Keratinocyte (primary cell): ENCODE data around the gene SGSM1. TPM values are rescaled to one million over a fixed set of nuclear protein-coding genes. Genes with fewer than 3 reads are reported as not detected.

Experiments used
- DNase-seq: peaks from one replicate; pipeline ENCODE4 v3.0.0-alpha.2; 2011; ENCODE audit warnings: low read depth, missing footprints, low spot score
- FAIRE-seq: peaks from 2 replicates; lab custom pipeline; 2011; peaks lifted over from hg19 to GRCh38; lab: Jason Lieb, UNC
- H2AFZ ChIP-seq: 2 replicates; pipeline ENCODE4 v1.6.0; 2012; ENCODE audit warnings: low read length, control low read depth, inconsistent platforms; ENCODE audit not compliant: control insufficient read depth
- H3K27ac ChIP-seq: 2 replicates; pipeline ENCODE4 v1.5.1; 2011; ENCODE audit warnings: low read length; ENCODE audit not compliant: control insufficient read depth, insufficient read depth
- H3K27me3 ChIP-seq: 3 replicates; pipeline ENCODE4 v1.6.0; 2011; ENCODE audit warnings: low read length; ENCODE audit not compliant: control insufficient read depth, insufficient read depth; ENCODE audit errors: extremely low read depth
- H3K36me3 ChIP-seq, 2 experiments: 2 replicates in 1 of 2; 3 replicates in 1 of 2; pipeline ENCODE4 v1.5.1; 2011; ENCODE audit warnings: low read length in 2 of 2, mild to moderate bottlenecking in 1 of 2; ENCODE audit not compliant: control insufficient read depth in 2 of 2, insufficient read depth in 2 of 2; ENCODE audit errors: extremely low read depth in 1 of 2
- H3K4me1 ChIP-seq: 3 replicates; pipeline ENCODE4 v1.5.1; 2011; ENCODE audit warnings: low read length; ENCODE audit not compliant: control insufficient read depth, insufficient read depth; ENCODE audit errors: extremely low read depth
- H3K4me2 ChIP-seq: 3 replicates; pipeline ENCODE4 v1.6.0; 2011; ENCODE audit warnings: low read depth, low read length; ENCODE audit not compliant: control insufficient read depth, insufficient read depth; ENCODE audit errors: extremely low read depth
- H3K4me3 ChIP-seq, 3 experiments: fragments of 200-600 bp in 1 of 3; sonication (generic) in 1 of 3; 2 replicates in 2 of 3; 3 replicates in 1 of 3; pipeline ENCODE4 v1.5.1; 2011 to 2016; ENCODE audit warnings: low read length in 3 of 3, mild to moderate bottlenecking in 3 of 3, control low read depth in 2 of 3, inconsistent platforms in 1 of 3, low read depth in 1 of 3, mixed read lengths in 1 of 3, mixed run types in 1 of 3, moderate library complexity in 1 of 3; ENCODE audit not compliant: control insufficient read depth in 2 of 3, insufficient read depth in 2 of 3; ENCODE audit errors: extremely low read depth in 1 of 3
- H3K79me2 ChIP-seq: 2 replicates; pipeline ENCODE4 v1.6.0; 2012; ENCODE audit warnings: low read length; ENCODE audit not compliant: control insufficient read depth, insufficient read depth
- H3K9ac ChIP-seq: 3 replicates; pipeline ENCODE4 v1.6.0; 2011; ENCODE audit warnings: low read length; ENCODE audit not compliant: control insufficient read depth, insufficient read depth; ENCODE audit errors: extremely low read depth
- H3K9me1 ChIP-seq: 3 replicates; pipeline ENCODE4 v1.6.0; 2011; ENCODE audit warnings: low read length; ENCODE audit not compliant: control insufficient read depth, insufficient read depth; ENCODE audit errors: extremely low read depth
- H3K9me3 ChIP-seq: 2 replicates; pipeline ENCODE4 v1.5.1; 2012; ENCODE audit warnings: low read depth, low read length; ENCODE audit not compliant: control insufficient read depth
- H4K20me1 ChIP-seq: 3 replicates; pipeline ENCODE4 v1.6.0; 2011; ENCODE audit warnings: low read length; ENCODE audit not compliant: control insufficient read depth, insufficient read depth; ENCODE audit errors: extremely low read depth
- EZH2 ChIP-seq: IDR thresholded peaks from one replicate; pipeline ENCODE4 v1.6.1; 2012; ENCODE audit warnings: inconsistent platforms, mild to moderate bottlenecking, low read length, moderate library complexity
- dilution Hi-C: fragments of 300-500 bp; cut with MboI; formaldehyde crosslinking; loops from one replicate; pipeline ENCODE4 v1.7.0; 2020; ENCODE audit warnings: low sequenced_read_pairs; ENCODE audit not compliant: extremely low pct_ligation_motif_present
- polyA plus RNA-seq, 5 experiments: library from polyadenylated mRNA; depleted of rRNA in 3 of 5; stranded (reverse) in 3 of 5; stranded (forward) in 1 of 5; unstranded in 1 of 5; fragments of >200 nt; gene quantifications; 1 replicate in 1 of 5; 2 replicates in 3 of 5; 3 replicates in 1 of 5; pipeline versions ENCODE4 v1.2.1 to v1.2.3, GENCODE V29; 2011 to 2012; ENCODE audit warnings: missing spikeins in 2 of 5, low read depth in 1 of 5, low replicate concordance in 1 of 5
- TF ChIP-seq, protein P1 (sequence below), 3 experiments: IDR thresholded peaks in 1 of 3; conservative IDR thresholded peaks in 1 of 3; optimal IDR thresholded peaks in 1 of 3; 2 replicates in 2 of 3; 3 replicates in 1 of 3; pipeline versions ENCODE3 to v1.5.1; 2011; ENCODE audit warnings: low read length in 3 of 3, mild to moderate bottlenecking in 3 of 3, moderate library complexity in 2 of 3, control low read depth in 1 of 3, inconsistent platforms in 1 of 3; ENCODE audit not compliant: insufficient read depth in 2 of 3; ENCODE audit errors: extremely low read depth in 1 of 3

The SGSM1 gene
- polyA plus RNA-seq, 1 donor (not counting 4 experiments of a cell fraction or from before 2014, with no cell fraction given): not detected

DNA sequence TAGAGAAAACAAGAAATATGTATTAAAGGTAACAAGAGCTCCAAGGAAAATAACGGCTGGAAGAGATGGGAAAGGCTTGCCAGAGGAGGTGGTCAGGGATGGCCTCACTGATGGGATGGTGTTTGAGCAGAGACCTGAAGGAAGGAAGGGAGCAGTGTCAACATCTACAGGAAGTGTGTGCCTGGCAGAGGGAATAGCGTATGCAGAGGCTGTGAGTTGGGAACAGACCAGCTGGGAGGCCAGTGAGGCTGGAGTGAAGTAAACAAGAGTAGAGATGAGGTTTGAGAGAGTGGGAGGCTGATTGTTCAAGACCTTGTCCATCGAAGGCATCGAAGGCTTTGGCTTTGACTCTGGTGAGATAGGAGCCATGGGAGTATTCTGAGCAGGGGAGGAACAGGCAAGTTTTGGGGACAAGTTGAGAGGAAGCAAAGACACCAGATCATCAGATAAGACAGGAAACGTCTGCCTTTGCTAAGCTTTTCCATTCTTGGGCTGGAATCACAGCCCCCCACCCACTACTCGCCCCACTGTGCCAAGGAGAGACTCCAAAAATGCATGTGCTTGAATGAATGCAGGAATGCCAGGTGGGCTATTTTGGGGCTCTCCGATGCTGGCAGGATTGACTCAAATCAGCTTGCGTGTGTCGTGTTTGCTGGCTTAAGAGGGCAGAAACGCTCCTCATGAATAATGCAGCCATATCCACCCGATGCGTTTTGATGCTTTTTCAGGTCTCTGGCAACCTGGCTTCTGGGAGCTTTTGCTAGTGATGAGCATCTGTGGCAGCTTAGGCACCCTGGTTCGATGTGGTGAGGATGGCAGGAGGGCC lies 7.2 kb downstream of the SGSM1 start:
- H3K9ac ChIP-seq: no peak overlapping the region
- no peak for FAIRE-seq
- dilution Hi-C loops: no loop called here
- H3K27ac ChIP-seq: no peak overlapping the region
- no peaks in the 10 kb centered on the region for H3K9me1 ChIP-seq
- no peak for DNase-seq
- no peak overlapping the region for H3K4me2 ChIP-seq
- H3K4me1 ChIP-seq: no peaks in the 10 kb centered on the region
- no peak overlapping the region for H3K4me3 ChIP-seq
- peaks cover 11% of the 10 kb centered on the region for H3K27me3 ChIP-seq
- no peaks in the 10 kb centered on the region for H3K79me2 ChIP-seq
- no peak overlapping the region for H2AFZ ChIP-seq
- no peaks in the 10 kb centered on the region for H3K9me3 ChIP-seq
- H3K36me3 ChIP-seq: no peaks in the 10 kb centered on the region
- no peaks in the 10 kb centered on the region for H4K20me1 ChIP-seq
- TF ChIP-seq EZH2: no peak
- TF ChIP-seq, protein P1, sequence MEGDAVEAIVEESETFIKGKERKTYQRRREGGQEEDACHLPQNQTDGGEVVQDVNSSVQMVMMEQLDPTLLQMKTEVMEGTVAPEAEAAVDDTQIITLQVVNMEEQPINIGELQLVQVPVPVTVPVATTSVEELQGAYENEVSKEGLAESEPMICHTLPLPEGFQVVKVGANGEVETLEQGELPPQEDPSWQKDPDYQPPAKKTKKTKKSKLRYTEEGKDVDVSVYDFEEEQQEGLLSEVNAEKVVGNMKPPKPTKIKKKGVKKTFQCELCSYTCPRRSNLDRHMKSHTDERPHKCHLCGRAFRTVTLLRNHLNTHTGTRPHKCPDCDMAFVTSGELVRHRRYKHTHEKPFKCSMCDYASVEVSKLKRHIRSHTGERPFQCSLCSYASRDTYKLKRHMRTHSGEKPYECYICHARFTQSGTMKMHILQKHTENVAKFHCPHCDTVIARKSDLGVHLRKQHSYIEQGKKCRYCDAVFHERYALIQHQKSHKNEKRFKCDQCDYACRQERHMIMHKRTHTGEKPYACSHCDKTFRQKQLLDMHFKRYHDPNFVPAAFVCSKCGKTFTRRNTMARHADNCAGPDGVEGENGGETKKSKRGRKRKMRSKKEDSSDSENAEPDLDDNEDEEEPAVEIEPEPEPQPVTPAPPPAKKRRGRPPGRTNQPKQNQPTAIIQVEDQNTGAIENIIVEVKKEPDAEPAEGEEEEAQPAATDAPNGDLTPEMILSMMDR (optimal IDR thresholded peaks at IDR 0.05 in 1 of 3, IDR thresholded peaks at IDR 0.05 in 1 of 3, conservative IDR thresholded peaks at IDR 0.05 in 1 of 3; ENCODE audit: extremely low read depth in 1 of 3, insufficient read depth in 2 of 3, low read length in 3 of 3): no peak

DNA sequence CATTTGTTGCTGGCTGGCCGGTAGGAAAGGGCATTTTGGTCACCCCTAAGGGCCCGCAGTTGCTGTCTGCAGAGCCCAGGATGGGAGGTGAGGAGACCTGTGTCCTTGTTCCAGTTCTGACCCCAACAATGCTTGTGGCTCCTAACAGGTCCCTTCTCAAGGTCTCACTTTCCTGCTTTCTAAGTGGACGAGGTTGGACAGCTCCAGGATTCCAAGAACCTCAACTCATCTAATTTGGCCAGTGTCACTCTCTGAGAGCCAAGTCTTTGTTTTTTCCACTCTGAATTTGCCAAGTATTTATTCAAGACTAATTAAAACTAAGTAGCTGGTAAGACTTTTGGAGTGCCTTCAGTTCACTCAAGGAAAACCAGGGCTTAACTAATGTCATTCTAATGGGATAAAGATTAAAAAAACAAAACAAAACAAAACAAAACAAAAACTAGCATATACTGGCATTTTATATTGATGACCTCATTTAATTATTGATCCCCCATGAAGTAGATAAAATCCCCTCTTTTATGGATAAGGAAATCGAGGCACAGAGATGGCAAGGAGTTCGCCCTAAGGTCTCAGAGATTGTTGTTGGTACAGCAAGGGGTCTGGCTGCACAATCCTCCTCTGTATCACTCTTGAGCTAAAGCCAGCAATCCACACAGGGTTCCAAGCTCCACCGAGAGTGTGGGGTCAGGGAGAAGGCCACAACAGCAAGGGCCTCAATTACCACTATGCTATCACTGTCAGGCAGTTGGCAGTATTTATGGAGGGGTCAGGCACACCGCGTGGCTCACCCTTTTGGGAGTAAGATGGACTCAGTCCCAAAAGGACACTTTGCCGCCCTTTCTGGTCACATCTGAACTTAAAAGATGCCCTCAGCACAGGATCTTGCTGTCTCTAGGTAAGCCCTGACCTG lies 8.1 kb downstream of the SGSM1 start:
- no peak overlapping the region for H3K9ac ChIP-seq
- no peaks in the 10 kb centered on the region for H4K20me1 ChIP-seq
- no peak overlapping the region for H2AFZ ChIP-seq
- dilution Hi-C loops: no loop called here
- H3K27me3 ChIP-seq: peaks cover 3% of the 10 kb centered on the region
- no peaks in the 10 kb centered on the region for H3K9me1 ChIP-seq
- no peaks in the 10 kb centered on the region for H3K9me3 ChIP-seq
- H3K79me2 ChIP-seq: no peaks in the 10 kb centered on the region
- no peak overlapping the region for H3K4me3 ChIP-seq
- no peak overlapping the region for H3K27ac ChIP-seq
- TF ChIP-seq, protein P1 (optimal IDR thresholded peaks at IDR 0.05 in 1 of 3, IDR thresholded peaks at IDR 0.05 in 1 of 3, conservative IDR thresholded peaks at IDR 0.05 in 1 of 3; ENCODE audit: extremely low read depth in 1 of 3, insufficient read depth in 2 of 3, low read length in 3 of 3): no peak
- no peaks in the 10 kb centered on the region for H3K4me1 ChIP-seq
- no peak for DNase-seq
- H3K36me3 ChIP-seq: no peaks in the 10 kb centered on the region
- no peak overlapping the region for H3K4me2 ChIP-seq
- no peak for FAIRE-seq
